Mesodermal cell (in vitro differentiated cells): ENCODE results near the gene SRC.

Experiments
- H3K27ac ChIP-seq: 2 replicates; pipeline ENCODE4 v1.7.0; 2013; ENCODE audit warnings: mild to moderate bottlenecking, low read depth, low read length, moderate library complexity; ENCODE audit not compliant: severe bottlenecking
- H3K36me3 ChIP-seq: 2 replicates; pipeline ENCODE4 v1.7.1; 2013; ENCODE audit warnings: mild to moderate bottlenecking, low read length, moderate library complexity; ENCODE audit not compliant: control insufficient read depth, insufficient read depth
- H3K4me1 ChIP-seq: one replicate; pipeline ENCODE4 v1.7.1; 2013; ENCODE audit warnings: mild to moderate bottlenecking, low read length; ENCODE audit not compliant: insufficient read depth, control insufficient read depth, poor library complexity, severe bottlenecking
- H3K4me3 ChIP-seq: 2 replicates; pipeline ENCODE4 v1.7.0; 2013; ENCODE audit warnings: low read length, control low read depth, mild to moderate bottlenecking; ENCODE audit not compliant: insufficient read depth, poor library complexity, severe bottlenecking; ENCODE audit errors: extremely low read depth
- H3K9me3 ChIP-seq: 2 replicates; pipeline ENCODE4 v1.7.1; 2013; ENCODE audit warnings: mild to moderate bottlenecking, low read length, moderate library complexity; ENCODE audit not compliant: control insufficient read depth
- WGBS, 2 experiments: methylation state at CpG; one replicate each; pipeline ENCODE4 v1.1.5; 2013; ENCODE audit warnings: missing lambda C conversion rate in 2 of 2; ENCODE audit not compliant: insufficient coverage in 2 of 2; 5-methylcytosine and 5-hydroxymethylcytosine counted together

The SRC gene

GRCh38 chr20:37398750-37399621 is 53.0 kb downstream of the SRC start:
- WGBS, 2 experiments, result 95% methylated on average over 12 of the region's 15 CpGs

GRCh38 chr20:37401282-37401929 is 55.5 kb downstream of the SRC start:
- Histone ChIP-seq H3K36me3 (peaks cover 84% of the 10 kb centered on the region), H3K4me1 (peaks cover 10% of the 10 kb centered on the region), H3K27ac (no peak overlapping the region), H3K4me3 (no peak overlapping the region), H3K9me3 (no peaks in the 10 kb centered on the region)
- 93 to 97% methylated on average over 8 to 9 of the region's 9 CpGs for WGBS, 2 experiments

More at GRCh38 chr20:37398750-37399621, 53.0 kb downstream of the SRC start:
- no peaks in the 10 kb centered on the region for H3K9me3 ChIP-seq
- peak overlapping the region; percentile 10 for H3K27ac ChIP-seq
- peaks cover 80% of the 10 kb centered on the region for H3K36me3 ChIP-seq
- no peak overlapping the region for H3K4me3 ChIP-seq
- peaks cover 34% of the 10 kb centered on the region for H3K4me1 ChIP-seq

- H3K36me3 ChIP-seq, result peaks cover 77% of the 10 kb centered on the region
- 91 to 97% methylated on average over 28 to 29 of the region's 30 CpGs for WGBS, 2 experiments
- H3K4me3 ChIP-seq, result no peak overlapping the region
Measured at GRCh38 chr20:37401930-37402675, 56.2 kb downstream of the SRC start.

GRCh38 chr20:37403107-37404033 is 57.4 kb downstream of the SRC start:
- 92 to 95% methylated on average over 24 to 30 of the region's 37 CpGs for WGBS, 2 experiments
- Histone ChIP-seq H3K36me3 (peaks cover 66% of the 10 kb centered on the region), H3K4me1 (peaks cover 15% of the 10 kb centered on the region), H3K4me3 (no peak overlapping the region), H3K9me3 (no peaks in the 10 kb centered on the region), H3K27ac (no peak overlapping the region)

More at GRCh38 chr20:37401930-37402675, 56.2 kb downstream of the SRC start:
- Histone ChIP-seq H3K4me1 (peaks cover 9% of the 10 kb centered on the region), H3K27ac (no peak overlapping the region), H3K9me3 (no peaks in the 10 kb centered on the region)

GRCh38 chr20:37404461-37404890 is 58.5 kb downstream of the SRC start:
- Histone ChIP-seq H3K9me3 (no peaks in the 10 kb centered on the region), H3K36me3 (peaks cover 55% of the 10 kb centered on the region), H3K4me1 (peaks cover 22% of the 10 kb centered on the region), H3K27ac (no peak overlapping the region), H3K4me3 (no peak overlapping the region)
- 96 to 100% methylated on average over 4 to 6 of the region's 6 CpGs for WGBS, 2 experiments

- no peak overlapping the region for H3K4me3 ChIP-seq
- no peaks in the 10 kb centered on the region for H3K9me3 ChIP-seq
- peaks cover 22% of the 10 kb centered on the region for H3K4me1 ChIP-seq
- WGBS, 2 experiments, result 90 to 93% methylated on average over 10 to 11 of the region's 11 CpGs
- H3K36me3 ChIP-seq, result peaks cover 45% of the 10 kb centered on the region
- H3K27ac ChIP-seq, result no peak overlapping the region
Measured at GRCh38 chr20:37405351-37405897, 59.5 kb downstream of the SRC start.

- H3K4me3 ChIP-seq, result peak overlapping the region; percentile 2
- WGBS, 2 experiments, result 15 to 21% methylated on average over 29 to 44 of the region's 49 CpGs
- H3K9me3 ChIP-seq, result no peaks in the 10 kb centered on the region
- peaks cover 37% of the 10 kb centered on the region for H3K36me3 ChIP-seq
- peaks cover 22% of the 10 kb centered on the region for H3K4me1 ChIP-seq
- peak overlapping the region; percentile 11 for H3K27ac ChIP-seq
Measured at GRCh38 chr20:37406010-37406998, 60.4 kb downstream of the SRC start.

- Histone ChIP-seq H3K36me3 (peaks cover 29% of the 10 kb centered on the region), H3K27ac (peak overlapping the region; percentile 36), H3K4me3 (no peak overlapping the region), H3K4me1 (peaks cover 22% of the 10 kb centered on the region), H3K9me3 (no peaks in the 10 kb centered on the region)
- 17 to 90% methylated on average over 1 of the region's 7 CpGs for WGBS, 2 experiments
Measured at GRCh38 chr20:37407019-37407566, 61.2 kb downstream of the SRC start.

GRCh38 chr20:37407573-37408002 is 61.6 kb downstream of the SRC start:
- Histone ChIP-seq H3K27ac (peak overlapping the region; percentile 36), H3K9me3 (no peaks in the 10 kb centered on the region), H3K4me1 (peaks cover 22% of the 10 kb centered on the region), H3K4me3 (no peak overlapping the region), H3K36me3 (peaks cover 24% of the 10 kb centered on the region)
- WGBS, 2 experiments, result 71 to 80% methylated on average over 11 to 12 of the region's 14 CpGs
